SK-N-SH (cell line): ENCODE results near the gene CCDC192. TPM values are rescaled to one million over a fixed set of nuclear protein-coding genes. Genes with fewer than 3 reads are reported as not detected.

Experiments
- CTCF ChIA-PET: fragments of 300-600, 350-600 bp; formaldehyde crosslinking; extraction: SDS; loops from one replicate; lab custom pipeline; 2021; lab: Yijun Ruan, JAX
- POLR2A ChIA-PET: fragments of 350-600 bp; sonication (Branson Sonifier 250); formaldehyde crosslinking; extraction: SDS; loops from one replicate; lab custom pipeline; 2020; ENCODE audit warnings: antibody characterized with exemption, inconsistent platforms; lab: Yijun Ruan, JAX
- DNase-seq: peaks from one replicate; pipeline ENCODE4 v3.0.0; 2012
- H2AFZ ChIP-seq: fragments of 200-600 bp; sonication (generic); 2 replicates; pipeline ENCODE4 v1.8.1; 2016; ENCODE audit warnings: antibody characterized with exemption, mild to moderate bottlenecking, low read depth
- H3F3A ChIP-seq: fragments of 200-600 bp; sonication (generic); replicated peaks from 2 replicates; pipeline ENCODE3; 2016; ENCODE audit warnings: antibody characterized with exemption, mild to moderate bottlenecking; ENCODE audit not compliant: insufficient read depth
- H3K27ac ChIP-seq, 2 experiments: fragments of 200-500 bp in 1 of 2; fragments of 200-600 bp in 1 of 2; sonication (Bioruptor generic) in 1 of 2; sonication (generic), shearing (Covaris generic) in 1 of 2; 2 replicates each; pipeline versions ENCODE4 v1.5.1 to v1.6.1; 2014 to 2016; ENCODE audit warnings: low read depth in 2 of 2, inconsistent platforms in 1 of 2, low read length in 1 of 2, mild to moderate bottlenecking in 1 of 2, mixed read lengths in 1 of 2
- H3K27me3 ChIP-seq: fragments of 200-600 bp; sonication (generic), shearing (Covaris generic); 2 replicates; pipeline ENCODE4 v1.6.1; 2016; ENCODE audit warnings: mixed run types; ENCODE audit not compliant: insufficient read depth
- H3K36me3 ChIP-seq, 2 experiments: fragments of 200-500 bp in 1 of 2; fragments of 200-600 bp in 1 of 2; sonication (Bioruptor generic) in 1 of 2; sonication (generic) in 1 of 2; replicated peaks in 1 of 2; 2 replicates each; pipeline versions ENCODE3 to v1.5.1; 2014 to 2016; ENCODE audit warnings: low read length in 1 of 2, mild to moderate bottlenecking in 1 of 2; ENCODE audit not compliant: insufficient read depth in 2 of 2, control insufficient read depth in 1 of 2
- H3K4me1 ChIP-seq, 2 experiments: fragments of 200-500 bp in 1 of 2; fragments of 200-600 bp in 1 of 2; sonication (Bioruptor generic) in 1 of 2; sonication (generic), shearing (Covaris generic) in 1 of 2; 2 replicates each; pipeline versions ENCODE4 v1.5.1 to v1.6.1; 2014 to 2016; ENCODE audit warnings: low read depth in 1 of 2, low read length in 1 of 2, mixed run types in 1 of 2; ENCODE audit not compliant: insufficient read depth in 2 of 2, control insufficient read depth in 1 of 2
- H3K4me2 ChIP-seq: fragments of 200-600 bp; sonication (generic), shearing (Covaris generic); 2 replicates; pipeline ENCODE4 v1.6.1; 2017; ENCODE audit warnings: mixed run types
- H3K4me3 ChIP-seq, 2 experiments: fragments of 200-500 bp in 1 of 2; fragments of 200-600 bp in 1 of 2; sonication (Bioruptor generic) in 1 of 2; sonication (generic), shearing (Covaris generic) in 1 of 2; 2 replicates each; pipeline versions ENCODE4 v1.5.1 to v1.8.1; 2014 to 2016; ENCODE audit warnings: low read depth in 2 of 2, inconsistent platforms in 1 of 2, low read length in 1 of 2, mild to moderate bottlenecking in 1 of 2, mixed read lengths in 1 of 2, moderate library complexity in 1 of 2
- H3K79me2 ChIP-seq: fragments of 200-600 bp; sonication (generic); 2 replicates; pipeline ENCODE4 v1.8.1; 2017; ENCODE audit warnings: mild to moderate bottlenecking; ENCODE audit not compliant: insufficient read depth
- H3K9ac ChIP-seq: fragments of 200-600 bp; sonication (generic); 2 replicates; pipeline ENCODE4 v1.6.1; 2017; ENCODE audit warnings: mixed run types
- H3K9me2 ChIP-seq: fragments of 200-600 bp; sonication (generic); 2 replicates; pipeline ENCODE4 v1.6.1; 2017; ENCODE audit warnings: mixed run types
- H3K9me3 ChIP-seq: fragments of 200-600 bp; sonication (generic); 2 replicates; pipeline ENCODE4 v1.6.1; 2017; ENCODE audit warnings: mixed run types, mild to moderate bottlenecking, moderate library complexity
- H4K20me1 ChIP-seq: fragments of 200-600 bp; sonication (generic); 2 replicates; pipeline ENCODE4 v1.6.1; 2017; ENCODE audit warnings: mild to moderate bottlenecking, mixed run types; ENCODE audit not compliant: insufficient read depth
- EP300 ChIP-seq, 2 experiments: IDR thresholded peaks; 2 replicates each; pipeline versions ENCODE4 v1.4.0 to v1.6.1; 2012; ENCODE audit warnings: borderline replicate concordance in 1 of 2, low read depth in 1 of 2, low read length in 1 of 2
- EZH2phosphoT487 ChIP-seq: fragments of 200-600 bp; sonication (generic); IDR thresholded peaks from 2 replicates; pipeline ENCODE4 v1.6.1; 2017; ENCODE audit warnings: low read depth, mixed run types, mild to moderate bottlenecking, antibody characterized with exemption, moderate library complexity, borderline replicate concordance
- FOSL2 ChIP-seq: IDR thresholded peaks from 2 replicates; pipeline ENCODE4 v1.4.0; 2012; ENCODE audit warnings: low read depth, mild to moderate bottlenecking, moderate library complexity, borderline replicate concordance
- GABPA ChIP-seq: IDR thresholded peaks from 2 replicates; pipeline ENCODE4 v1.4.0; 2012; ENCODE audit warnings: low read depth, mild to moderate bottlenecking
- JUND ChIP-seq: IDR thresholded peaks from 2 replicates; pipeline ENCODE4 v1.4.0; 2012
- NFIC ChIP-seq: IDR thresholded peaks from 2 replicates; pipeline ENCODE4 v1.4.0; 2012; ENCODE audit warnings: borderline replicate concordance
- PBX3 ChIP-seq: IDR thresholded peaks from 2 replicates; pipeline ENCODE4; 2012
- POLR2AphosphoS5 ChIP-seq: IDR thresholded peaks from 2 replicates; pipeline ENCODE4 v1.6.1; 2012; ENCODE audit warnings: low read depth, low read length
- RAD21 ChIP-seq: IDR thresholded peaks from 2 replicates; pipeline ENCODE4 v1.6.1; 2012; ENCODE audit warnings: mild to moderate bottlenecking, low read length
- RCOR1 ChIP-seq: fragments of 150-350 bp; IDR thresholded peaks from 2 replicates; pipeline ENCODE4 v1.6.1; 2017; ENCODE audit warnings: antibody characterized with exemption, low read length
- SMC3 ChIP-seq: IDR thresholded peaks from 2 replicates; pipeline ENCODE4 v1.6.1; 2012; ENCODE audit warnings: low read depth, low read length, improper control_type of control experiment
- TAF1 ChIP-seq: IDR thresholded peaks from 2 replicates; pipeline ENCODE4 v1.6.1; 2012; ENCODE audit warnings: low read depth, mild to moderate bottlenecking, low read length, moderate library complexity, borderline replicate concordance
- USF1 ChIP-seq: IDR thresholded peaks from 2 replicates; pipeline ENCODE4 v1.4.0; 2012; ENCODE audit warnings: low read depth, borderline replicate concordance
- WGBS: methylation state at CpG from one replicate; pipeline ENCODE4 v1.1.6; 2017; ENCODE audit warnings: low lambda C conversion rate; 5-methylcytosine and 5-hydroxymethylcytosine counted together
- polyA plus RNA-seq, 3 experiments: library from polyadenylated mRNA; depleted of rRNA; stranded (reverse); fragments of >200 nt; gene quantifications; 2 replicates each; pipeline ENCODE4 v1.2.3, GENCODE V29; 2012
- TF ChIP-seq, protein P1 (sequence below): fragments of 150-350 bp; IDR thresholded peaks from 2 replicates; pipeline ENCODE4 v1.6.1; 2017; ENCODE audit warnings: antibody characterized with exemption, low read length, low read depth, borderline replicate concordance
- TF ChIP-seq, protein P2 (sequence below): IDR thresholded peaks from 2 replicates; pipeline ENCODE4 v1.4.0; 2012; ENCODE audit warnings: low read depth, borderline replicate concordance

The CCDC192 gene
- polyA plus RNA-seq, 1 of the 3 experiments (the other 2 are of a cell fraction), result not detected

DNA sequence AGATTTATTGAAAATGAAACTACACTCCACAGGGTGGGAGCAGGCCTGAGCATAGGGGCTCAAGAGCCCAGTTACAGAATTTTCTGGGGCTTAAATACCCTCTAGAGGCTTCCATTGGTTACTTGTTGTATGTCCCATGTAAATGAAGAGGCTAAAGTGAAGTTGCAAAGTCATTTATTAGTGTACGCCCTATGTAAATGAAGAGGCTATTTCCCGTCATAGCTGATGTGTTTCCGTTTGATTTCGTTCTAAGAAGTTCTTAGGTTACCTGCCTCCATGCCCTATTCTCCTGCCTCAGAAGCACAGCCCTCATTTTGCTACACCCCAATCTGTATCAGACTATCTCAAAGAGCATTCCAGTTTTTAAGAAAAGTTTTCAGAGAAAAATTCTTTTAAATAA, 273.3 kb downstream of the CCDC192 start:
- TF ChIP-seq USF1, result no peak
- no peak for TF ChIP-seq PBX3
- TF ChIP-seq JUND, result no peak
- no peak for TF ChIP-seq RCOR1
- no peak for TF ChIP-seq EZH2phosphoT487
- TF ChIP-seq SMC3, result no peak
- TF ChIP-seq, protein P1, sequence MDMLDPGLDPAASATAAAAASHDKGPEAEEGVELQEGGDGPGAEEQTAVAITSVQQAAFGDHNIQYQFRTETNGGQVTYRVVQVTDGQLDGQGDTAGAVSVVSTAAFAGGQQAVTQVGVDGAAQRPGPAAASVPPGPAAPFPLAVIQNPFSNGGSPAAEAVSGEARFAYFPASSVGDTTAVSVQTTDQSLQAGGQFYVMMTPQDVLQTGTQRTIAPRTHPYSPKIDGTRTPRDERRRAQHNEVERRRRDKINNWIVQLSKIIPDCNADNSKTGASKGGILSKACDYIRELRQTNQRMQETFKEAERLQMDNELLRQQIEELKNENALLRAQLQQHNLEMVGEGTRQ, result no peak
- TF ChIP-seq FOSL2, result no peak
- no peak for TF ChIP-seq RAD21
- TF ChIP-seq POLR2AphosphoS5, result no peak
- no peak for TF ChIP-seq NFIC
- TF ChIP-seq, protein P2, sequence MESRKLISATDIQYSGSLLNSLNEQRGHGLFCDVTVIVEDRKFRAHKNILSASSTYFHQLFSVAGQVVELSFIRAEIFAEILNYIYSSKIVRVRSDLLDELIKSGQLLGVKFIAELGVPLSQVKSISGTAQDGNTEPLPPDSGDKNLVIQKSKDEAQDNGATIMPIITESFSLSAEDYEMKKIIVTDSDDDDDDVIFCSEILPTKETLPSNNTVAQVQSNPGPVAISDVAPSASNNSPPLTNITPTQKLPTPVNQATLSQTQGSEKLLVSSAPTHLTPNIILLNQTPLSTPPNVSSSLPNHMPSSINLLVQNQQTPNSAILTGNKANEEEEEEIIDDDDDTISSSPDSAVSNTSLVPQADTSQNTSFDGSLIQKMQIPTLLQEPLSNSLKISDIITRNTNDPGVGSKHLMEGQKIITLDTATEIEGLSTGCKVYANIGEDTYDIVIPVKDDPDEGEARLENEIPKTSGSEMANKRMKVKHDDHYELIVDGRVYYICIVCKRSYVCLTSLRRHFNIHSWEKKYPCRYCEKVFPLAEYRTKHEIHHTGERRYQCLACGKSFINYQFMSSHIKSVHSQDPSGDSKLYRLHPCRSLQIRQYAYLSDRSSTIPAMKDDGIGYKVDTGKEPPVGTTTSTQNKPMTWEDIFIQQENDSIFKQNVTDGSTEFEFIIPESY, result no peak
- POLR2A ChIA-PET, result no interaction called here
- H3K79me2 ChIP-seq, result no peaks in the 10 kb centered on the region
- H3K9ac ChIP-seq, result no peak overlapping the region
- CTCF ChIA-PET, result no interaction called here
- H3K9me3 ChIP-seq, result no peaks in the 10 kb centered on the region
- H3K4me1 ChIP-seq, result no peaks in the 10 kb centered on the region
- H2AFZ ChIP-seq, result no peak overlapping the region
- 97% methylated on average over 4 of the region's 4 CpGs for WGBS
- H3K4me3 ChIP-seq, result no peak overlapping the region
- no peaks in the 10 kb centered on the region for H3K27me3 ChIP-seq
- H3K36me3 ChIP-seq, result no peaks in the 10 kb centered on the region
- no peaks in the 10 kb centered on the region for H3K9me2 ChIP-seq
- DNase-seq, result no peak
- H3K27ac ChIP-seq, result no peak overlapping the region
- H3K4me2 ChIP-seq, result no peak overlapping the region
- no peaks in the 10 kb centered on the region for H3F3A ChIP-seq
- H4K20me1 ChIP-seq, result no peaks in the 10 kb centered on the region

- POLR2A ChIA-PET, result no interaction called here
- Histone ChIP-seq H3K27ac (no peak overlapping the region), H3K4me1 (no peaks in the 10 kb centered on the region), H3K36me3 (no peaks in the 10 kb centered on the region), H3K9ac (no peak overlapping the region), H3K9me3 (no peaks in the 10 kb centered on the region), H3K79me2 (no peaks in the 10 kb centered on the region)
- no peak for DNase-seq
- no peak for TF ChIP-seq EP300 (IDR thresholded peaks at IDR 0.05; ENCODE audit: borderline replicate concordance in 1 of 2, low read depth in 1 of 2, low read length in 1 of 2)
- no peak for TF ChIP-seq TAF1
- no peak for TF ChIP-seq GABPA
- TF ChIP-seq RAD21, result no peak
- TF ChIP-seq, all 33 proteins: peak for 0
- no peaks in the 10 kb centered on the region for H3F3A ChIP-seq
- 90% methylated on average over 5 of the region's 5 CpGs for WGBS
- H3K27me3 ChIP-seq, result no peaks in the 10 kb centered on the region
- H3K4me3 ChIP-seq, result no peak overlapping the region
- no peak overlapping the region for H3K4me2 ChIP-seq
- no peaks in the 10 kb centered on the region for H4K20me1 ChIP-seq
- CTCF ChIA-PET, result interaction anchor here (0.9 kb wide), 1 partner anchor 20 kb away, joined by 3 read pairs; no protein-coding TSS in a partner anchor
- no peaks in the 10 kb centered on the region for H3K9me2 ChIP-seq
- no peak overlapping the region for H2AFZ ChIP-seq
Measured at GRCh38 chr5:127976991-127977717, 274.0 kb downstream of the CCDC192 start.
